ENCODE measurements around the gene TFF1. TPM values are rescaled to one million over a fixed set of nuclear protein-coding genes. Genes with fewer than 3 reads are reported as not detected.

The TFF1 gene
- total RNA-seq, 2 experiments from 2014 or later = 1.1 TPM; not detected in 1

GRCh38 chr21:42381347-42381984 lies 15.1 kb upstream of the TFF1 start:
- DNase-seq = peak; percentile 53
- H3K36me3 Mint-ChIP-seq (ENCODE audit: low read depth) = peaks cover 79% of the 10 kb centered on the region
- no peaks in the 10 kb centered on the region for H3K27me3 Mint-ChIP-seq
- no peak overlapping the region for H3K27ac Mint-ChIP-seq
- POLR2A ChIA-PET = interaction anchor here (0.7 to 2.1 kb wide), 5 partner anchors 12 to 143 kb away, joined by 3 to 7 read pairs (median 3); partner anchors contain the start of gene UBASH3A
- peaks cover 6% of the 10 kb centered on the region for H3K9me3 Mint-ChIP-seq
- H3K4me3 Mint-ChIP-seq = no peak overlapping the region
- H3K4me1 Mint-ChIP-seq (ENCODE audit: low read depth) = peaks cover 20% of the 10 kb centered on the region
- CTCF ChIA-PET = interaction anchor here (0.7 to 2.5 kb wide), 25 partner anchors 9 to 236 kb away, joined by 3 to 15 read pairs (median 4); partner anchors contain the start of gene UBASH3A
- intact Hi-C loops (cut with micrococcal nuclease) = no loop called here
- ATAC-seq = peak; percentile 68
- TF ChIP-seq CTCF (IDR thresholded peaks at IDR 0.05) = peak; percentile 70

- peaks cover 6% of the 10 kb centered on the region for H3K9me3 Mint-ChIP-seq
- no peak overlapping the region for H3K4me3 Mint-ChIP-seq
- DNase-seq (no peak), ATAC-seq (no peak)
- H3K4me1 Mint-ChIP-seq (ENCODE audit: low read depth) = peaks cover 22% of the 10 kb centered on the region
- ChIA-PET CTCF (no interaction called here), POLR2A (interaction anchor here (1.0 kb wide), 2 partner anchors 13 to 66 kb away, joined by 3 read pairs; no protein-coding TSS in a partner anchor)
- intact Hi-C loops (cut with micrococcal nuclease) = no loop called here
- TF ChIP-seq CTCF (IDR thresholded peaks at IDR 0.05) = no peak
- peaks cover 72% of the 10 kb centered on the region for H3K36me3 Mint-ChIP-seq (ENCODE audit: low read depth)
- no peak overlapping the region for H3K27ac Mint-ChIP-seq
- no peaks in the 10 kb centered on the region for H3K27me3 Mint-ChIP-seq
Observed at GRCh38 chr21:42379426-42380215, 13.3 kb upstream of the TFF1 start.

- intact Hi-C loops (cut with micrococcal nuclease) = no loop called here
- no peak overlapping the region for H3K4me3 Mint-ChIP-seq
- peaks cover 72% of the 10 kb centered on the region for H3K36me3 Mint-ChIP-seq (ENCODE audit: low read depth)
- no peak for TF ChIP-seq CTCF (IDR thresholded peaks at IDR 0.05)
- DNase-seq (no peak), ATAC-seq (no peak)
- H3K9me3 Mint-ChIP-seq = peaks cover 6% of the 10 kb centered on the region
- H3K27ac Mint-ChIP-seq = no peak overlapping the region
- peaks cover 29% of the 10 kb centered on the region for H3K4me1 Mint-ChIP-seq (ENCODE audit: low read depth)
- CTCF ChIA-PET = interaction anchor here (1.3 kb wide), 1 partner anchor 40 kb away, joined by 4 read pairs; no protein-coding TSS in a partner anchor
- H3K27me3 Mint-ChIP-seq = no peaks in the 10 kb centered on the region
- POLR2A ChIA-PET = interaction anchor here (0.8 to 1.7 kb wide), 5 partner anchors 9 to 42 kb away, joined by 3 to 6 read pairs (median 5); no protein-coding TSS in a partner anchor
Observed at GRCh38 chr21:42378418-42378817, 12.1 kb upstream of the TFF1 start.

GRCh38 chr21:42377951-42378340 lies 11.6 kb upstream of the TFF1 start:
- POLR2A ChIA-PET = interaction anchor here (0.8 to 1.7 kb wide), 6 partner anchors 9 to 43 kb away, joined by 3 to 6 read pairs (median 4); no protein-coding TSS in a partner anchor
- no peak overlapping the region for H3K4me3 Mint-ChIP-seq
- no peak for TF ChIP-seq CTCF (IDR thresholded peaks at IDR 0.05)
- no peak overlapping the region for H3K27ac Mint-ChIP-seq
- H3K27me3 Mint-ChIP-seq = no peaks in the 10 kb centered on the region
- H3K9me3 Mint-ChIP-seq = peaks cover 6% of the 10 kb centered on the region
- H3K4me1 Mint-ChIP-seq (ENCODE audit: low read depth) = peaks cover 33% of the 10 kb centered on the region
- intact Hi-C loops (cut with micrococcal nuclease) = no loop called here
- DNase-seq (no peak), ATAC-seq (no peak)
- CTCF ChIA-PET = interaction anchor here (1.3 to 1.6 kb wide), 2 partner anchors 11 to 40 kb away, joined by 3 to 4 read pairs; no protein-coding TSS in a partner anchor
- peaks cover 72% of the 10 kb centered on the region for H3K36me3 Mint-ChIP-seq (ENCODE audit: low read depth)
